ENCODE data around the gene IFT88. TPM values are rescaled to one million over a fixed set of nuclear protein-coding genes. Genes with fewer than 3 reads are reported as not detected.

IFT88 gene
- total and polyA plus RNA-seq, 2 of the 4 experiments (the other 2 are of a cell fraction), result 5.5 to 8.6 TPM

DNA sequence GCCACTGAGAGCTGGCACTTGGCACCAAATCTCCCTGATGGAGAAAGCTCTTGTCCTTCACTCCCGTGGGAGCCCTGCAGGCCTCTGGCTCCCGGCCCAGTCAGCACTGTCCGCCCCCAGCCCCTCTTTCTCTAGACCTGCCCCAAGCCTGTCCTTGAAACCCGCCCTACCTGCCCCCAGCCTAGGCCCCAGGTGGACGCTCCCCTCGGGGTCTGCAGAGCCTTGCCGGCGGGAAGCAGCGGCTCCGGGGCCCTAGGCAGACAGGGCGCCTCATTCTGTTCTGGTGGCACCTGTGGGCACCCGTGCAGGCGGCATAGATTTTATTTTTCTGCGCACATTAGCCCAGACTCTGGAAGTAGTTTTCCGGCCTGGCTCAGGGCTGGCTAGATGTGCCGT lies 154.1 kb downstream of the IFT88 start:
- no peak overlapping the region for H2BK5ac ChIP-seq (ENCODE audit: low read depth, low read length, poor library complexity, severe bottlenecking)
- dilution Hi-C loops (cut with HindIII; ENCODE audit: low sequenced_read_pairs, unreplicated experiment), result no loop called here
- ChIA-PET POLR2A (ENCODE audit: unreplicated experiment) (interaction anchor here (0.6 kb wide), 1 partner anchor 435 kb away, joined by 11 read pairs; no protein-coding TSS in a partner anchor), CTCF (no interaction called here)
- no peak overlapping the region for H4K8ac ChIP-seq (ENCODE audit: low read depth in 2 of 2, low read length in 2 of 2)
- H4K5ac ChIP-seq (ENCODE audit: low read depth, low read length), result no peak overlapping the region
- ATAC-seq (ENCODE audit: low read depth) (no peak), DNase-seq (no peak)
- no peak overlapping the region for H3K56ac ChIP-seq (ENCODE audit: extremely low read depth, insufficient read depth, low read length)
- peaks cover 7% of the 10 kb centered on the region; the same call in 1 of the 2 replicates for H3K27me3 ChIP-seq (ENCODE audit: control insufficient read depth, insufficient read depth, low read length)
- no peak overlapping the region for H2BK15ac ChIP-seq (ENCODE audit: low read depth, low read length)
- peak overlapping the region; percentile 90 for H2AFZ ChIP-seq (replicated peaks; ENCODE audit: low read length, poor library complexity)
- H3K79me1 ChIP-seq (ENCODE audit: low read depth in 1 of 2, low read length in 2 of 2), result no peaks in the 10 kb centered on the region
- intact Hi-C loops (cut with micrococcal nuclease), result no loop called here
- no peak overlapping the region for H4K91ac ChIP-seq (ENCODE audit: insufficient read depth, low read depth, low read length)
- H3K14ac ChIP-seq (replicated peaks; ENCODE audit: low read depth, low read length), result no peak overlapping the region
- H2AK5ac ChIP-seq (ENCODE audit: low read depth, low read length), result no peak overlapping the region
- no peak overlapping the region for H3K23ac ChIP-seq (ENCODE audit: low read depth, low read length)
- peaks cover 2% of the 10 kb centered on the region; the same call in 1 of the 2 replicates for H3K4me1 ChIP-seq (ENCODE audit: control insufficient read depth, insufficient read depth, low read length)
- no peaks in the 10 kb centered on the region for H4K20me1 ChIP-seq (ENCODE audit: insufficient read depth, low read length)
- no peak overlapping the region for H3K4me3 ChIP-seq (ENCODE audit: insufficient read depth, low read depth, low read length)
- no peak overlapping the region for H2BK20ac ChIP-seq (ENCODE audit: low read depth, low read length)
- no peak overlapping the region for H3K4ac ChIP-seq (ENCODE audit: low read depth, low read length)
- no peak overlapping the region for H3K9ac ChIP-seq (ENCODE audit: low read depth, low read length)
- BruUV-seq (replicated peaks), result no TSS peak
- no peak for TF ChIP-seq NFE2L2 (IDR thresholded peaks at IDR 0.05; ENCODE audit: low read depth, low read length)
- TF ChIP-seq CTCF (conservative IDR thresholded peaks at IDR 0.05; ENCODE audit: low read depth, low read length), result no peak
- no peak for TF ChIP-seq CEBPB (IDR thresholded peaks at IDR 0.05; ENCODE audit: low read depth, low read length)
- no peak overlapping the region for H3K18ac ChIP-seq (ENCODE audit: low read depth, low read length)
- H3K27ac ChIP-seq (ENCODE audit: insufficient read depth, low read length), result no peak overlapping the region
- no peak overlapping the region for H3K4me2 ChIP-seq (ENCODE audit: low read depth, low read length)
- no peaks in the 10 kb centered on the region for H3K9me3 ChIP-seq (ENCODE audit: control insufficient read depth, insufficient read depth, low read length)
- H3K36me3 ChIP-seq (ENCODE audit: control insufficient read depth, insufficient read depth, low read length), result no peaks in the 10 kb centered on the region
- H2AK9ac ChIP-seq (replicated peaks; ENCODE audit: low read depth, low read length, poor library complexity), result no peak overlapping the region
- H3K9me1 ChIP-seq (ENCODE audit: insufficient read depth, low read length), result peaks cover 6% of the 10 kb centered on the region; the same call in 1 of the 2 replicates
- in situ Hi-C loops (cut with MboI; ENCODE audit: low sequenced_read_pairs), result loop anchor here (25.0 kb wide), 1 partner anchor 534 kb away; the partner anchor contains the start of gene GJB2
- WGBS, 2 experiments (ENCODE audit: extremely low coverage in 2 of 2, insufficient read length in 1 of 2), result 86% methylated on average over 11 of the region's 16 CpGs; no CpG with 5 or more reads in 1 of the 2 experiments
- H2BK120ac ChIP-seq (ENCODE audit: low read depth, low read length), result no peak overlapping the region

Measured in IMR-90 (cell line).